Spleen (tissue), 7 donors: ENCODE results near the gene VCY1B.

Experiments used
- POLR2A ChIP-seq, 3 donors: fragments of 450-650 bp; IDR thresholded peaks; one replicate each; pipeline ENCODE4 v1.5.1; 2017; ENCODE audit warnings: antibody characterized with exemption in 3 of 3, mild to moderate bottlenecking in 1 of 3
- TF ChIP-seq, protein P1 (sequence below), 11 experiments: fragments of 200-600 bp in 7 of 11; fragments of 450-650 bp in 4 of 11; sonication (generic) in 4 of 11; IDR thresholded peaks in 8 of 11; conservative IDR thresholded peaks in 3 of 11; 1 replicate in 7 of 11; 2 replicates in 4 of 11; pipeline versions ENCODE4 v1.4.0 to v1.8.0; 2016 to 2021; ENCODE audit warnings: antibody characterized with exemption in 11 of 11, inconsistent platforms in 4 of 11, mild to moderate bottlenecking in 1 of 11
- donor health status: DM: no; HTN: no; CAD: no; lungs with moderate emphysema.
- donor health status: DM: no; HTN: no; CAD: no.
- donor health status: DM: no; HTN: no; CAD: no.

- TF ChIP-seq, protein P1, sequence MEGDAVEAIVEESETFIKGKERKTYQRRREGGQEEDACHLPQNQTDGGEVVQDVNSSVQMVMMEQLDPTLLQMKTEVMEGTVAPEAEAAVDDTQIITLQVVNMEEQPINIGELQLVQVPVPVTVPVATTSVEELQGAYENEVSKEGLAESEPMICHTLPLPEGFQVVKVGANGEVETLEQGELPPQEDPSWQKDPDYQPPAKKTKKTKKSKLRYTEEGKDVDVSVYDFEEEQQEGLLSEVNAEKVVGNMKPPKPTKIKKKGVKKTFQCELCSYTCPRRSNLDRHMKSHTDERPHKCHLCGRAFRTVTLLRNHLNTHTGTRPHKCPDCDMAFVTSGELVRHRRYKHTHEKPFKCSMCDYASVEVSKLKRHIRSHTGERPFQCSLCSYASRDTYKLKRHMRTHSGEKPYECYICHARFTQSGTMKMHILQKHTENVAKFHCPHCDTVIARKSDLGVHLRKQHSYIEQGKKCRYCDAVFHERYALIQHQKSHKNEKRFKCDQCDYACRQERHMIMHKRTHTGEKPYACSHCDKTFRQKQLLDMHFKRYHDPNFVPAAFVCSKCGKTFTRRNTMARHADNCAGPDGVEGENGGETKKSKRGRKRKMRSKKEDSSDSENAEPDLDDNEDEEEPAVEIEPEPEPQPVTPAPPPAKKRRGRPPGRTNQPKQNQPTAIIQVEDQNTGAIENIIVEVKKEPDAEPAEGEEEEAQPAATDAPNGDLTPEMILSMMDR (IDR thresholded peaks at IDR 0.05 in 8 of 11, conservative IDR thresholded peaks at IDR 0.05 in 3 of 11) = no peak
- no peak for TF ChIP-seq POLR2A (IDR thresholded peaks at IDR 0.05)
These were observed 29.9 kb downstream of the VCY1B start for GRCh38 chrY:14085877-14086276.
